GM13976 (cell line): ENCODE results near the gene OR6N1.

ENCODE experiments used
- DNase-seq: peaks from one replicate; pipeline ENCODE4 v3.0.0; 2012; ENCODE audit warnings: low spot score
- in situ Hi-C: fragments of 300-500 bp; cut with MboI; formaldehyde crosslinking; loops from one replicate; pipeline ENCODE4 v1.12.0; 2022; ENCODE audit warnings: low sequenced_read_pairs, mixed read lengths, inconsistent platforms; ENCODE audit not compliant: unreplicated experiment
- TF ChIP-seq, protein P1 (sequence below): IDR thresholded peaks from 2 replicates; pipeline ENCODE4 v1.5.1; 2012; ENCODE audit warnings: borderline replicate concordance, mild to moderate bottlenecking; ENCODE audit not compliant: insufficient read depth; ENCODE audit errors: extremely low read depth, missing control alignments, control extremely low read depth

The OR6N1 gene

DNA sequence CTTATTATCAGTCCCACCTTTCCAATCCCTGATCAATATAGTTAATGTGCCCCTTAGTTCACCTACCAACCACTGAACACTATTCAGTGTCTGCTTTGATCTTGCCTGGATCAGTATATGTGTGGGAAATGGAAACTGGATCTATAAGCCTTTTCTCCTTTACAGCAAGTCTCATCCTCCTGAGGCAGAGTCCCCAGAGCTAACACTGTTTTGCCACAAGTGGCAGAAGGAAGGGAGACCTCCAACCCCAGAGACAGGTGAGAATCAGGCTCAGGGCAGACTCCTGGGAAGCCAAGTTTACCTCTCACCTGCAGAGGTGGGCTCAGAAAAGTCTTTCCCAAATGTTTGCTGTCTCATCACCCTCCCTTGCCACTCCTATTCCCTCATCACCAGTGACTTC lies 9.1 kb upstream of the OR6N1 start, which contains the start of gene OR6N2:
Gene OR6N2, minus strand, starts transcription at position 101 of the 400 bp plus-strand sequence. CDS start 3,569 bp downstream, outside the sequence.
- in situ Hi-C loops, result no loop called here
- TF ChIP-seq, protein P1, sequence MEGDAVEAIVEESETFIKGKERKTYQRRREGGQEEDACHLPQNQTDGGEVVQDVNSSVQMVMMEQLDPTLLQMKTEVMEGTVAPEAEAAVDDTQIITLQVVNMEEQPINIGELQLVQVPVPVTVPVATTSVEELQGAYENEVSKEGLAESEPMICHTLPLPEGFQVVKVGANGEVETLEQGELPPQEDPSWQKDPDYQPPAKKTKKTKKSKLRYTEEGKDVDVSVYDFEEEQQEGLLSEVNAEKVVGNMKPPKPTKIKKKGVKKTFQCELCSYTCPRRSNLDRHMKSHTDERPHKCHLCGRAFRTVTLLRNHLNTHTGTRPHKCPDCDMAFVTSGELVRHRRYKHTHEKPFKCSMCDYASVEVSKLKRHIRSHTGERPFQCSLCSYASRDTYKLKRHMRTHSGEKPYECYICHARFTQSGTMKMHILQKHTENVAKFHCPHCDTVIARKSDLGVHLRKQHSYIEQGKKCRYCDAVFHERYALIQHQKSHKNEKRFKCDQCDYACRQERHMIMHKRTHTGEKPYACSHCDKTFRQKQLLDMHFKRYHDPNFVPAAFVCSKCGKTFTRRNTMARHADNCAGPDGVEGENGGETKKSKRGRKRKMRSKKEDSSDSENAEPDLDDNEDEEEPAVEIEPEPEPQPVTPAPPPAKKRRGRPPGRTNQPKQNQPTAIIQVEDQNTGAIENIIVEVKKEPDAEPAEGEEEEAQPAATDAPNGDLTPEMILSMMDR, result no peak
- DNase-seq, result no peak

DNA sequence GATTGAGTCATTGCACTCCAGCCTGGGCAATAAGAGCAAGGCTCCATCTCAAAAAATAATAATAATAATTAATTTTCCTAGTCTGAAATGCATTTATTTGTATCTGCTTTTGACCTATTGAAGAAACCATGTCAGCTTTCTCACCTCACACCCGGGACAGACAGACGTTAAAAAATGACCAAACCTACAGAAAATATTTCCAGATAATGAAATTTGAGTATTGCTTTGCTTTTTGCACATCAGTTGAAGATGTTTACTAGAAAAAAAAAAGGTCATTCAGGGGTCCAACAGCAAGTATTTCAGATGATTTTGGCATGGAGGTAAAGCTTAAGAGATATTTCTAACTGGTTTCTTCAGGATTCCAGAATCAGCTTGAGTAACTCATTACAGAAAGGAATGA lies 17.6 kb downstream of the OR6N1 start, which contains the start of gene OR6K6:
Gene OR6K6, plus strand, starts transcription at position 301 of the 400 bp plus-strand sequence. CDS start 168 bp downstream, outside the sequence.
- TF ChIP-seq, protein P1, result no peak
- in situ Hi-C loops, result no loop called here
- DNase-seq, result no peak

DNA sequence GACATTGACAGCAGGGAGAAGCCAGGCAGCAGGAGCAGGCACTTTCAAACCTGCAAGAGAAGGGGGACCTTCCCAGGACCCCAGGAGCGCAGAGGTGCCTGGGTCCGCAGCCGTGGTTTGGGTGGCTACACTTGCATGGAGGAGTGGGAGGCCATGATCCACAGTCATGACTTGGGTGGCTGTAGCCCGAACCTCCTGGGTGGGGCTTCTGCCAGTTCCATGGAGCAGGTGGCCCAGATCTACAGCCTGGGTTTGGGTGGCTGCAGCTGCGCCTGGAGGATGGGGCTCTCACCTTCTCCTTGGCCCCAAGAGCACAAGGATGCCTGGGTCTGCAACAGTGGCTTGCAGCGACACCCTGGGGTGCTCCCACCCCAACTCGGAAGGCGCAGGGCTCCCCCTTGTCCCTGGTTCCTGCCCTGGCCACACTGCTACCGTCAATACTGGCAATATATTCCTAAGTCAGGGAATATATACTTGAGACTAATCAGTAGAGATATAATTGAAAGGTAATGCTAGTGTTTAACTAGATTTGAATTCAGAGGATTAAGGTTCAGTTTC lies 19.8 kb downstream of the OR6N1 start:
- no peak for DNase-seq
- in situ Hi-C loops, result no loop called here
- TF ChIP-seq, protein P1, result no peak

DNA sequence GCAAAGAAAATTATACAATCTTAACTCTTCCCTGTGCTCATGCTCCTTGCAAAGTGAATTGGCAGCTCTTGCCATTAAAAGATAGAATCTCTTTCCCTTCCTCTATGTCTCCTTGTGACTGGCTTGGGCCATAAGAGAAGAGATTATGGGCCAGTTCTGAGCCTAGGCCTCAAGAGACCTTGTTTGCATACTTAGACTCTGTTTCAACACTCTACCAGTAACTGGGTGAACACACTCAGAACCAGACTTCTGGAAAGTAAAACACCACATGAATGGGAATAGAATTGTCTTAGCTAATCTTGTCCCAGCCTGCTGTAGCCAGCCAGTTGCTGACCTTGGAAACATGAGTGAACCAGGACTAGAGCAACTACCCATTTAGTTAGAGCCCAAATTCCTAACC lies 36.1 kb downstream of the OR6N1 start:
- TF ChIP-seq, protein P1, result no peak
- in situ Hi-C loops, result no loop called here
- no peak for DNase-seq

DNA sequence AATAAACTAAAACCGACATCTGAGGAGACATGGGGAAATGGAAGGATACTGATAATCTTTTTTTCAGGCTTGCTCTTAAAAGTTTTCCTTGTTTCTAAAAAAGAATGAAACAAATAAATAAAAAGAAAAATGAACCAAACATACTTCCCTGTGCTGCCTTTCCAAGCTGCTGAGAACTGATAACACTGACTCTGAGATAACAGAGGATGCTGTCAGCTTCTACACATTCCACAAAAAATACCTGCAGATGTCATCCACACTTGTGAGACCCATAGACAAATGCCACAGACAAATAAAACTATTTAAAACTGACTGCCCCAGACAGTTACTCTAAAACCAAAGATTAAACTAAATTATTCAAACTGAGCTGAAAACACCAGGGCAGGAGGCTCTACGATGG lies 39.5 kb downstream of the OR6N1 start:
- TF ChIP-seq, protein P1, result no peak
- no peak for DNase-seq
- in situ Hi-C loops, result no loop called here

DNA sequence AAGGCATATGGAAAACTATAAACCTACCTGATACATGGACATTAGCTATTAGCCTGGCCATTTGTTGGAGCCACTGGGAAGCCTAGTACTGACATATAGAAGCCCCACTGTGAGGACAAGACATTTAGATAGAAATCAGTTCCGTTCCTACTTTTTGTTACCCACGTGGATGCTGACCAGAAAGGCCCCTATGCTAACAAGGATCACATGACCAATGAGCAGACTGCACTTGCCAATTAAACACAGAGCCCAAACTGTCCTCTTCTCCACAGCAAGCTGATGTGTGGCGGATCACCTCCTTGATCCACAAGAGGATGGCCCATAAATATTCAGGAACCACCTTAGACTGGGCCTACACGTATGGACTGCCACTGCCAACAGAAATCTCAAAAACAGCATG lies 40.3 kb downstream of the OR6N1 start:
- in situ Hi-C loops, result no loop called here
- TF ChIP-seq, protein P1, result no peak
- no peak for DNase-seq

DNA sequence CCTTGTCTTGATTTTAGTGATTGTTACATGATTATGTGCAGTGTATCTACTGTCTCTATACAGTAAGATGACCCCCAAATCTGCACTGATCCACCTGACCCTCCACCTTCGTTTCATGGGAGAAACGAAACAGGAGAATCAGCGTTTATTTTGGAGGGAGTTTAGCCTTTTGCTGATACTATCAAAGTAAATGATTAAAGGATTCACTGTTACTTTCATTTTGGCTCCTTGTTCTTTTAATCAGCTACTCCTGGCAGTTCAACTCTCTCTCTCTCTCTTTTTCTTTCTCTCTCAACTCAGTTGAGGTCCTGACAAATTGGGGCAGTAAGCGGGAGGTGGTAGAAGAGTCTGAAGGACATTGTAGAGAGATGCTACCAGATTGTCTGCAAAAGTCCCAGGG lies 41.5 kb downstream of the OR6N1 start:
- TF ChIP-seq, protein P1, result no peak
- no peak for DNase-seq
- in situ Hi-C loops, result no loop called here
